Prostate gland (tissue), 2 donors: ENCODE measurements around the gene C2orf15. TPM values are rescaled to one million over a fixed set of nuclear protein-coding genes. Genes with fewer than 3 reads are reported as not detected.

Experiments
- DNase-seq: peaks from one replicate; pipeline ENCODE4 v3.0.0-alpha.2; 2019; ENCODE audit warnings: low spot score
- H3K27ac ChIP-seq, 2 donors: fragments of 200-600 bp; sonication (generic); 2 replicates each; pipeline ENCODE4 v1.5.1; 2017 to 2019
- H3K27me3 ChIP-seq: fragments of 200-600 bp; sonication (generic); replicated peaks from 2 replicates; pipeline ENCODE4 v1.5.1; 2019; ENCODE audit not compliant: insufficient read depth
- H3K36me3 ChIP-seq, 2 donors: fragments of 200-600 bp; sonication (generic); 1 replicate in 1 of 2; 2 replicates in 1 of 2; pipeline versions ENCODE4 v1.5.1 to v1.8.1; 2017 to 2019
- H3K4me1 ChIP-seq: fragments of 200-600 bp; sonication (generic); replicated peaks from 2 replicates; pipeline ENCODE4 v1.5.1; 2019
- H3K4me3 ChIP-seq, 2 donors: fragments of 200-600 bp; sonication (generic); 2 replicates each; pipeline ENCODE4 v1.5.1; 2017 to 2019
- H3K9me3 ChIP-seq: fragments of 200-600 bp; sonication (generic); 2 replicates; pipeline ENCODE4 v1.5.1; 2017
- CTCF ChIP-seq, 4 experiments: fragments of 200-600 bp in 2 of 4; fragments of 450-650 bp in 2 of 4; sonication (generic) in 2 of 4; IDR thresholded peaks; 1 replicate in 3 of 4; 2 replicates in 1 of 4; pipeline ENCODE4 v1.5.1; 2016 to 2019; ENCODE audit warnings: antibody characterized with exemption in 4 of 4, mild to moderate bottlenecking in 2 of 4, moderate library complexity in 2 of 4
- POLR2A ChIP-seq: fragments of 450-650 bp; IDR thresholded peaks from one replicate; pipeline ENCODE4 v1.6.1; 2016; ENCODE audit warnings: antibody characterized with exemption, mild to moderate bottlenecking
- POLR2AphosphoS5 ChIP-seq: sonication (generic); formaldehyde crosslinking; IDR thresholded peaks from one replicate; pipeline ENCODE4 v1.6.1; 2017; ENCODE audit warnings: antibody characterized with exemption
- WGBS: methylation state at CpG from one replicate; pipeline ENCODE4 v1.1.5; 2018; 5-methylcytosine and 5-hydroxymethylcytosine counted together
- intact Hi-C: fragments of 100-400 bp; cut with DNase I; formaldehyde crosslinking; loops from one replicate; pipeline ENCODE4 v1.14.2; 2022
- total RNA-seq, 2 donors: library from RNA; depleted of rRNA; stranded (reverse); fragments of >200 nt; gene quantifications; one replicate each; pipeline ENCODE4 v1.1.0, GENCODE V29; 2016

C2orf15 gene
- total RNA-seq, 2 donors from 2014 or later: 4.5 TPM; not detected in 1

GRCh38 chr2:99139003-99139402, 2.5 kb upstream of the C2orf15 start:
- intact Hi-C loops: no loop called here
- no peak overlapping the region for H3K4me3 ChIP-seq
- no peak for DNase-seq
- no peaks in the 10 kb centered on the region for H3K9me3 ChIP-seq
- no peaks in the 10 kb centered on the region for H3K4me1 ChIP-seq
- WGBS: 95% methylated on average over 4 of the region's 4 CpGs
- H3K27me3 ChIP-seq: no peaks in the 10 kb centered on the region
- H3K36me3 ChIP-seq: no peaks in the 10 kb centered on the region
- no peak for TF ChIP-seq POLR2AphosphoS5
- TF ChIP-seq POLR2A: no peak
- H3K27ac ChIP-seq: no peak overlapping the region

GRCh38 chr2:99140056-99140859, 1.2 kb upstream of the C2orf15 start:
- Histone ChIP-seq H3K9me3 (no peaks in the 10 kb centered on the region), H3K27me3 (no peaks in the 10 kb centered on the region), H3K36me3 (no peaks in the 10 kb centered on the region), H3K4me1 (no peaks in the 10 kb centered on the region), H3K27ac (peak overlapping the region; percentile 93 to 97), H3K4me3 (peak overlapping the region; percentile 85 to 96)
- intact Hi-C loops: no loop called here
- DNase-seq: no peak
- TF ChIP-seq CTCF (IDR thresholded peaks at IDR 0.05) (no peak), POLR2AphosphoS5 (no peak), POLR2A (no peak)
- 16% methylated on average over 17 of the region's 17 CpGs for whole genome bisulfite sequencing

- no peaks in the 10 kb centered on the region for H3K9me3 ChIP-seq
Observed at GRCh38 chr2:99140860-99141109, 722 bp upstream of the C2orf15 start.

GRCh38 chr2:99150706-99151105, 9.2 kb downstream of the C2orf15 start:
- TF ChIP-seq CTCF (IDR thresholded peaks at IDR 0.05) (no peak), POLR2A (no peak), POLR2AphosphoS5 (no peak)
- H3K9me3 ChIP-seq: no peaks in the 10 kb centered on the region
- DNase-seq: no peak
- no peak overlapping the region for H3K4me3 ChIP-seq
- peaks cover under 1% of the 10 kb centered on the region for H3K4me1 ChIP-seq
- no peaks in the 10 kb centered on the region for H3K27me3 ChIP-seq
- intact Hi-C loops: no loop called here
- WGBS: 74% methylated on average over 1 of the region's 1 CpG
- no peak overlapping the region for H3K27ac ChIP-seq
- H3K36me3 ChIP-seq: no peaks in the 10 kb centered on the region

More at GRCh38 chr2:99140860-99141109, 722 bp upstream of the C2orf15 start:
- no peak for DNase-seq
- peak overlapping the region; percentile 93 to 97 for H3K27ac ChIP-seq
- H3K4me1 ChIP-seq: no peaks in the 10 kb centered on the region
- H3K27me3 ChIP-seq: no peaks in the 10 kb centered on the region
- WGBS: 2% methylated on average over 21 of the region's 21 CpGs
- H3K36me3 ChIP-seq: no peaks in the 10 kb centered on the region
- intact Hi-C loops: no loop called here
- H3K4me3 ChIP-seq: peak overlapping the region; percentile 85 to 96
- peak in 1 of 4 experiments; percentile 16 for TF ChIP-seq CTCF (IDR thresholded peaks at IDR 0.05)
- TF ChIP-seq POLR2AphosphoS5: no peak
- no peak for TF ChIP-seq POLR2A

- WGBS: 75% methylated on average over 7 of the region's 7 CpGs
- no peaks in the 10 kb centered on the region for H3K9me3 ChIP-seq
- no peak overlapping the region for H3K4me3 ChIP-seq
- H3K27me3 ChIP-seq: no peaks in the 10 kb centered on the region
- TF ChIP-seq CTCF (IDR thresholded peaks at IDR 0.05): no peak
- no peak for TF ChIP-seq POLR2AphosphoS5
- TF ChIP-seq POLR2A: no peak
- intact Hi-C loops: no loop called here
- no peak overlapping the region for H3K27ac ChIP-seq
- H3K36me3 ChIP-seq: no peaks in the 10 kb centered on the region
- DNase-seq: no peak
- H3K4me1 ChIP-seq: peaks cover 7% of the 10 kb centered on the region
Observed at GRCh38 chr2:99152199-99152895, 10.8 kb downstream of the C2orf15 start.
